SK-N-SH treated with all-trans-retinoic acid at 6 μM for 48 hours (cell line): ENCODE measurements around the gene PMPCB.

ENCODE experiments used
- ATAC-seq: fragments of 200-7000 bp; cut with Tn5 transposase; 3 replicates; pipeline ENCODE4 v1.9.1; 2020; ENCODE audit warnings: mild to moderate bottlenecking, moderate library complexity
- ARNTL ChIP-seq: fragments of 450-650 bp; formaldehyde crosslinking; IDR thresholded peaks from 2 replicates; pipeline ENCODE4 v1.5.0; 2020; ENCODE audit warnings: low read depth, mild to moderate bottlenecking, moderate library complexity, borderline replicate concordance
- BACH2 ChIP-seq: fragments of 250-450 bp; sonication (Bioruptor Pico); IDR thresholded peaks from 2 replicates; pipeline ENCODE4 v1.9.0; 2021; ENCODE audit warnings: mild to moderate bottlenecking, borderline replicate concordance
- CSDC2 ChIP-seq: fragments of 250-450 bp; sonication (Bioruptor Pico); IDR thresholded peaks from 2 replicates; pipeline ENCODE4 v1.5.0; 2020; ENCODE audit warnings: mild to moderate bottlenecking, moderate library complexity
- ESRRG ChIP-seq: fragments of 250-450 bp; sonication (Bioruptor Pico); IDR thresholded peaks from 2 replicates; pipeline ENCODE4 v1.6.1; 2021; ENCODE audit warnings: mild to moderate bottlenecking
- ISL1 ChIP-seq: fragments of 250-450 bp; sonication (Bioruptor Pico); IDR thresholded peaks from 2 replicates; pipeline ENCODE4 v2.1.2; 2022; ENCODE audit warnings: mild to moderate bottlenecking, moderate library complexity
- OSR1 ChIP-seq: fragments of 250-450 bp; sonication (Bioruptor Pico); IDR thresholded peaks from 2 replicates; pipeline ENCODE4 v1.8.0; 2022; ENCODE audit warnings: moderate library complexity, mild to moderate bottlenecking, inconsistent platforms
- PPARA ChIP-seq: fragments of 250-450 bp; sonication (Bioruptor Pico); IDR thresholded peaks from 2 replicates; pipeline ENCODE4 v1.5.0; 2020; ENCODE audit warnings: mild to moderate bottlenecking, borderline replicate concordance
- SNAI2 ChIP-seq: fragments of 250-450 bp; sonication (Bioruptor Pico); IDR thresholded peaks from 2 replicates; pipeline ENCODE4 v1.5.0; 2020; ENCODE audit warnings: mild to moderate bottlenecking, moderate library complexity
- TCF4 ChIP-seq: fragments of 250-450 bp; sonication (Bioruptor Pico); IDR thresholded peaks from 2 replicates; pipeline ENCODE4 v1.8.0; 2021; ENCODE audit warnings: mild to moderate bottlenecking, moderate library complexity, borderline replicate concordance
- TOX ChIP-seq: fragments of 250-450 bp; sonication (Bioruptor Pico); IDR thresholded peaks from 2 replicates; pipeline ENCODE4 v1.8.0; 2021; ENCODE audit warnings: mild to moderate bottlenecking, moderate library complexity, borderline replicate concordance
- ZC3H10 ChIP-seq: fragments of 250-450 bp; sonication (Bioruptor Pico); IDR thresholded peaks from 2 replicates; pipeline ENCODE4 v1.5.1; 2021; ENCODE audit warnings: mild to moderate bottlenecking, moderate library complexity
- ZFP3 ChIP-seq: fragments of 250-450 bp; sonication (Bioruptor Pico); IDR thresholded peaks from 2 replicates; pipeline ENCODE4 v1.5.0; 2020; ENCODE audit warnings: mild to moderate bottlenecking, moderate library complexity
- TF ChIP-seq, protein P1 (sequence below): fragments of 250-450 bp; sonication (Bioruptor Pico); IDR thresholded peaks from 2 replicates; pipeline ENCODE4 v1.5.1; 2020; ENCODE audit warnings: low read depth, mild to moderate bottlenecking, moderate library complexity
- TF ChIP-seq, protein P2 (sequence below): fragments of 250-450 bp; sonication (Bioruptor Pico); IDR thresholded peaks from 2 replicates; pipeline ENCODE4 v1.8.0; 2020; ENCODE audit warnings: mild to moderate bottlenecking, moderate library complexity, borderline replicate concordance
- TF ChIP-seq, protein P3 (sequence below): fragments of 250-450 bp; sonication (Bioruptor Pico); IDR thresholded peaks from 2 replicates; pipeline ENCODE4 v1.5.0; 2020; ENCODE audit warnings: mild to moderate bottlenecking, moderate library complexity
- TF ChIP-seq, protein P4 (sequence below): fragments of 250-450 bp; sonication (Bioruptor Pico); IDR thresholded peaks from 2 replicates; pipeline ENCODE4 v1.5.1; 2021; ENCODE audit warnings: mild to moderate bottlenecking, moderate library complexity
- TF ChIP-seq, protein P5 (sequence below): fragments of 250-450 bp; sonication (Bioruptor Pico); IDR thresholded peaks from 2 replicates; pipeline ENCODE4 v1.8.0; 2021; ENCODE audit warnings: low read depth, mild to moderate bottlenecking, moderate library complexity, borderline replicate concordance

Gene PMPCB

DNA sequence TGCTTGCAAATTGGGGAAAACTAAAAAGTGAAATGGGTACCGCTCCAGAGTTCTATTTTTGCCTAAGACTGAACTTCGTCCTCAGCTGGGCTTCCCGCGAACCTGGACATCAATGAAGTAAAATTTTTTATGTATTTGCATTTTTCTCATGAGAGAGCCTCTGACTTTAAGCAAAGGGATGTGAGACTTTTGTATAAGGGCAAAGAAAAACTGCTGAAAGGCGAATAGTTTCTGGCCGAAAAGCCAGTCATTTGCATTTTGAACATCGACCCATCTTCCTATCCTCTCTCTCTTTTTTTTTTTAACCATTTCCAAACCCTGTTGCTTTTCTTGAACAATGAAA is 573 bp downstream of the PMPCB start (continued):
- TF ChIP-seq BACH2 (CRISPR knock-in tag), result no peak

DNA sequence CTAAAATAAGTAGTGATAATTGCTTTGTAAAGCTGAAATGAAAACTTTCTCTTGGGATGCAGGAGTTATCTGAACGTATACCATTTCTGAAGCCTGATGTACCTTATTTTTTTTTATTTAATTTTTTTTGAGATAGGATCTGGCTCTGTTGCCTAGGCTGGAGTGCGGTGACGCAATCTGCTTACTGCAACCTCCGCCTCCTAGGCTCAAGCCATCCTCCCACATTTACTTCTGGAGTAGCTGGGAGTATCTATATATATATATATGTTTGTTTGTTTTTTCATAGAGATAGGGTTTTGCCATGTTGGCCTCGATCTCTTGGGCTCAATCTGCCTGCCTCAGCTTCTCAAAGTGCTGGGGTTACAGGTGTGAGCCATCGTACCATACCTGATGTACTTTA is 2.4 kb downstream of the PMPCB start:
- TF ChIP-seq, protein P1, sequence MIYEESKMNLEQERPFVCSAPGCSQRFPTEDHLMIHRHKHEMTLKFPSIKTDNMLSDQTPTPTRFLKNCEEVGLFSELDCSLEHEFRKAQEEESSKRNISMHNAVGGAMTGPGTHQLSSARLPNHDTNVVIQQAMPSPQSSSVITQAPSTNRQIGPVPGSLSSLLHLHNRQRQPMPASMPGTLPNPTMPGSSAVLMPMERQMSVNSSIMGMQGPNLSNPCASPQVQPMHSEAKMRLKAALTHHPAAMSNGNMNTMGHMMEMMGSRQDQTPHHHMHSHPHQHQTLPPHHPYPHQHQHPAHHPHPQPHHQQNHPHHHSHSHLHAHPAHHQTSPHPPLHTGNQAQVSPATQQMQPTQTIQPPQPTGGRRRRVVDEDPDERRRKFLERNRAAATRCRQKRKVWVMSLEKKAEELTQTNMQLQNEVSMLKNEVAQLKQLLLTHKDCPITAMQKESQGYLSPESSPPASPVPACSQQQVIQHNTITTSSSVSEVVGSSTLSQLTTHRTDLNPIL (CRISPR knock-in tag), result no peak
- no peak for TF ChIP-seq TCF4
- TF ChIP-seq OSR1 (CRISPR knock-in tag), result no peak
- TF ChIP-seq BACH2 (CRISPR knock-in tag), result no peak
- no peak for TF ChIP-seq SNAI2 (CRISPR knock-in tag)
- ATAC-seq, result no peak

DNA sequence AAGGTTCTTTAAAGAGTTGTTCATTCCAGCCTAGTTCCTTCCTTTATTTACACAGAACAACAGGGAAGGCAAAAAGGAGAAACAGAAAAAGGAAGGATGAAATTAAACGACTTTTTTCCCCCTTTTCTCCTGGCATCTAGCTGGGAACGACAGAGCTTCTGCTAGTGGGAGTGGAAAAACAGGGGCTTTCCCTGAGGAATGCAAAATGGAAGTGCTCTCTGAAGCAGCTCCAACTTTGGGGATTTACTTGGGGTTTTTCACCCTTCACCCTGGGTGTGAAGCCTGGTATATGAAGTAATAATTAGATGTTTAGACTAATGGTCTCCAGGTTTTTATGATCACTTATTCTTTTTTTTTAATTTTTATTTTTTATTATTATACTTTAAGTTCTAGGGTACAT is 4.2 kb downstream of the PMPCB start:
- ATAC-seq, result no peak
- TF ChIP-seq, protein P1 (CRISPR knock-in tag), result no peak
- TF ChIP-seq, protein P2, sequence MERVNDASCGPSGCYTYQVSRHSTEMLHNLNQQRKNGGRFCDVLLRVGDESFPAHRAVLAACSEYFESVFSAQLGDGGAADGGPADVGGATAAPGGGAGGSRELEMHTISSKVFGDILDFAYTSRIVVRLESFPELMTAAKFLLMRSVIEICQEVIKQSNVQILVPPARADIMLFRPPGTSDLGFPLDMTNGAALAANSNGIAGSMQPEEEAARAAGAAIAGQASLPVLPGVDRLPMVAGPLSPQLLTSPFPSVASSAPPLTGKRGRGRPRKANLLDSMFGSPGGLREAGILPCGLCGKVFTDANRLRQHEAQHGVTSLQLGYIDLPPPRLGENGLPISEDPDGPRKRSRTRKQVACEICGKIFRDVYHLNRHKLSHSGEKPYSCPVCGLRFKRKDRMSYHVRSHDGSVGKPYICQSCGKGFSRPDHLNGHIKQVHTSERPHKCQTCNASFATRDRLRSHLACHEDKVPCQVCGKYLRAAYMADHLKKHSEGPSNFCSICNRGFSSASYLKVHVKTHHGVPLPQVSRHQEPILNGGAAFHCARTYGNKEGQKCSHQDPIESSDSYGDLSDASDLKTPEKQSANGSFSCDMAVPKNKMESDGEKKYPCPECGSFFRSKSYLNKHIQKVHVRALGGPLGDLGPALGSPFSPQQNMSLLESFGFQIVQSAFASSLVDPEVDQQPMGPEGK (CRISPR knock-in tag), result no peak
- TF ChIP-seq TOX (no peak), ESRRG (CRISPR knock-in tag) (no peak), ZC3H10 (CRISPR knock-in tag) (no peak), OSR1 (CRISPR knock-in tag) (no peak), SNAI2 (CRISPR knock-in tag) (no peak), TCF4 (no peak)
- TF ChIP-seq, protein P3, sequence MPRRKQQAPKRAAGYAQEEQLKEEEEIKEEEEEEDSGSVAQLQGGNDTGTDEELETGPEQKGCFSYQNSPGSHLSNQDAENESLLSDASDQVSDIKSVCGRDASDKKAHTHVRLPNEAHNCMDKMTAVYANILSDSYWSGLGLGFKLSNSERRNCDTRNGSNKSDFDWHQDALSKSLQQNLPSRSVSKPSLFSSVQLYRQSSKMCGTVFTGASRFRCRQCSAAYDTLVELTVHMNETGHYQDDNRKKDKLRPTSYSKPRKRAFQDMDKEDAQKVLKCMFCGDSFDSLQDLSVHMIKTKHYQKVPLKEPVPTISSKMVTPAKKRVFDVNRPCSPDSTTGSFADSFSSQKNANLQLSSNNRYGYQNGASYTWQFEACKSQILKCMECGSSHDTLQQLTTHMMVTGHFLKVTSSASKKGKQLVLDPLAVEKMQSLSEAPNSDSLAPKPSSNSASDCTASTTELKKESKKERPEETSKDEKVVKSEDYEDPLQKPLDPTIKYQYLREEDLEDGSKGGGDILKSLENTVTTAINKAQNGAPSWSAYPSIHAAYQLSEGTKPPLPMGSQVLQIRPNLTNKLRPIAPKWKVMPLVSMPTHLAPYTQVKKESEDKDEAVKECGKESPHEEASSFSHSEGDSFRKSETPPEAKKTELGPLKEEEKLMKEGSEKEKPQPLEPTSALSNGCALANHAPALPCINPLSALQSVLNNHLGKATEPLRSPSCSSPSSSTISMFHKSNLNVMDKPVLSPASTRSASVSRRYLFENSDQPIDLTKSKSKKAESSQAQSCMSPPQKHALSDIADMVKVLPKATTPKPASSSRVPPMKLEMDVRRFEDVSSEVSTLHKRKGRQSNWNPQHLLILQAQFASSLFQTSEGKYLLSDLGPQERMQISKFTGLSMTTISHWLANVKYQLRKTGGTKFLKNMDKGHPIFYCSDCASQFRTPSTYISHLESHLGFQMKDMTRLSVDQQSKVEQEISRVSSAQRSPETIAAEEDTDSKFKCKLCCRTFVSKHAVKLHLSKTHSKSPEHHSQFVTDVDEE (CRISPR knock-in tag), result no peak
- TF ChIP-seq, protein P4, sequence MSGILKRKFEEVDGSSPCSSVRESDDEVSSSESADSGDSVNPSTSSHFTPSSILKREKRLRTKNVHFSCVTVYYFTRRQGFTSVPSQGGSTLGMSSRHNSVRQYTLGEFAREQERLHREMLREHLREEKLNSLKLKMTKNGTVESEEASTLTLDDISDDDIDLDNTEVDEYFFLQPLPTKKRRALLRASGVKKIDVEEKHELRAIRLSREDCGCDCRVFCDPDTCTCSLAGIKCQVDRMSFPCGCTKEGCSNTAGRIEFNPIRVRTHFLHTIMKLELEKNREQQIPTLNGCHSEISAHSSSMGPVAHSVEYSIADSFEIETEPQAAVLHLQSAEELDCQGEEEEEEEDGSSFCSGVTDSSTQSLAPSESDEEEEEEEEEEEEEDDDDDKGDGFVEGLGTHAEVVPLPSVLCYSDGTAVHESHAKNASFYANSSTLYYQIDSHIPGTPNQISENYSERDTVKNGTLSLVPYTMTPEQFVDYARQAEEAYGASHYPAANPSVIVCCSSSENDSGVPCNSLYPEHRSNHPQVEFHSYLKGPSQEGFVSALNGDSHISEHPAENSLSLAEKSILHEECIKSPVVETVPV (CRISPR knock-in tag), result no peak

DNA sequence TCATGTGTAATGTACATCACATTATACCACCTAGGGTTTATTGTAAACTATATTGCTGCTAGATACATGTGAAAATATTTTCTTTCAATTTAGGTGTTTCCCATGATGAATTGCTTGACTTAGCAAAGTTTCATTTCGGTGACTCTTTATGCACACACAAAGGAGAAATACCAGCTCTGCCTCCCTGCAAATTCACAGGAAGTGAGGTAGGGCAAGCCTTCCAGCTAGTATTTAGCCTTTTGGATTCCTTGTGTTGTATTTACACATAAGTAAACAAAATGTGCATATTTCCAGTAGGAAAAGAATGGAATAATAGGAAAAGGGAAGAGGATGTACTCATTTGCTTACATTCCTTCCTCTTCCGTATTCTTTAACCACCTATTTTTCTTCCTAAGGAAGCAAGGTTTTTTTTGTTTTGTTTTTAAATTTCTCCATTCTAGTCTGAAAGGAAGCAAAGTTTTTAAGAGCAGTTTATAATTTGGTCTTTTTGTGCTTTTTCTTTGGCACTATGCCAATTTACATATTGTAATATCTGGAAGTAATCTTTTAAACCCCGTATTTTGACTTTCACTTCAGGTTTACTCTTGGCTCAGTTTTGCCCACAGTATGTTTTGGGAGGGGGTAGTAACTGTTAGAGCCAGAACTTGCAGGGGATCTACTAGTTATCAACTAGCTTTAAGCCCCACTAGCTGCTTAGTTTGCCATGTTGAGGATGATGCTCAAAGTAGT is 10.4 kb downstream of the PMPCB start:
- ATAC-seq, result no peak; the same call in 2 of the 3 replicates
- TF ChIP-seq, protein P2 (CRISPR knock-in tag), result no peak
- no peak for TF ChIP-seq PPARA (CRISPR knock-in tag)
- TF ChIP-seq, protein P4 (CRISPR knock-in tag), result no peak
- no peak for TF ChIP-seq ZFP3
- TF ChIP-seq BACH2 (CRISPR knock-in tag), result no peak
- TF ChIP-seq, protein P5, sequence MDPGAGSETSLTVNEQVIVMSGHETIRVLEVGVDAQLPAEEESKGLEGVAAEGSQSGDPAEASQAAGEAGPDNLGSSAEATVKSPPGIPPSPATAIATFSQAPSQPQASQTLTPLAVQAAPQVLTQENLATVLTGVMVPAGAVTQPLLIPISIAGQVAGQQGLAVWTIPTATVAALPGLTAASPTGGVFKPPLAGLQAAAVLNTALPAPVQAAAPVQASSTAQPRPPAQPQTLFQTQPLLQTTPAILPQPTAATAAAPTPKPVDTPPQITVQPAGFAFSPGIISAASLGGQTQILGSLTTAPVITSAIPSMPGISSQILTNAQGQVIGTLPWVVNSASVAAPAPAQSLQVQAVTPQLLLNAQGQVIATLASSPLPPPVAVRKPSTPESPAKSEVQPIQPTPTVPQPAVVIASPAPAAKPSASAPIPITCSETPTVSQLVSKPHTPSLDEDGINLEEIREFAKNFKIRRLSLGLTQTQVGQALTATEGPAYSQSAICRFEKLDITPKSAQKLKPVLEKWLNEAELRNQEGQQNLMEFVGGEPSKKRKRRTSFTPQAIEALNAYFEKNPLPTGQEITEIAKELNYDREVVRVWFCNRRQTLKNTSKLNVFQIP (CRISPR knock-in tag), result no peak
- no peak for TF ChIP-seq ARNTL (CRISPR knock-in tag)
- TF ChIP-seq SNAI2 (CRISPR knock-in tag), result no peak
- TF ChIP-seq ZC3H10 (CRISPR knock-in tag), result no peak
- TF ChIP-seq CSDC2 (CRISPR knock-in tag), result no peak
- TF ChIP-seq ISL1 (CRISPR knock-in tag), result no peak
